ENCODE results near the gene RHBDF1. TPM values are rescaled to one million over a fixed set of nuclear protein-coding genes. Genes with fewer than 3 reads are reported as not detected.

The RHBDF1 gene
- under 1 TPM in 1 of 2 experiments, not detected in 1; 0.36 TPM for total RNA-seq

- Mint-ChIP-seq H3K9me3 (no peaks in the 10 kb centered on the region), H3K36me3 (ENCODE audit: low read depth) (no peaks in the 10 kb centered on the region), H3K4me3 (peak within 1 kb of the TSS; percentile 51), H3K4me1 (ENCODE audit: low read depth) (peaks cover 12% of the 10 kb centered on the region), H3K27me3 (ENCODE audit: low read depth) (peaks cover 26% of the 10 kb centered on the region), H3K27ac (no peak within 1 kb of the TSS)
- CTCF ChIA-PET, result interaction anchor here (3.6 kb wide), 1 partner anchor 24 kb away, joined by 19 read pairs; no protein-coding TSS in a partner anchor
- peak; percentile 20 for DNase-seq
- intact Hi-C loops (cut with micrococcal nuclease), result no loop called here
Observed at GRCh38 chr16:72561-73548, at the start of gene RHBDF1. Gene RHBDF1 (minus strand): TSS chr16:72631. CDS start chr16:65015, 7,616 bp downstream.

GRCh38 chr16:120756-121155 lies 48.3 kb upstream of the RHBDF1 start:
- Mint-ChIP-seq H3K27me3 (ENCODE audit: low read depth) (no peaks in the 10 kb centered on the region), H3K4me3 (no peak overlapping the region), H3K4me1 (ENCODE audit: low read depth) (no peaks in the 10 kb centered on the region), H3K36me3 (ENCODE audit: low read depth) (peaks cover 15% of the 10 kb centered on the region), H3K27ac (no peak overlapping the region), H3K9me3 (no peaks in the 10 kb centered on the region)
- CTCF ChIA-PET, result interaction anchor here (0.6 kb wide), 1 partner anchor 41 kb away, joined by 3 read pairs; no protein-coding TSS in a partner anchor
- intact Hi-C loops (cut with micrococcal nuclease), result no loop called here
- DNase-seq, result no peak

GRCh38 chr16:119835-120491 lies 47.5 kb upstream of the RHBDF1 start:
- H3K36me3 Mint-ChIP-seq (ENCODE audit: low read depth), result peaks cover 17% of the 10 kb centered on the region
- no peak overlapping the region for H3K4me3 Mint-ChIP-seq
- no peaks in the 10 kb centered on the region for H3K27me3 Mint-ChIP-seq (ENCODE audit: low read depth)
- H3K4me1 Mint-ChIP-seq (ENCODE audit: low read depth), result no peaks in the 10 kb centered on the region
- DNase-seq, result no peak
- intact Hi-C loops (cut with micrococcal nuclease), result no loop called here
- CTCF ChIA-PET, result interaction anchor here (0.5 kb wide), 1 partner anchor 367 kb away, joined by 3 read pairs; no protein-coding TSS in a partner anchor
- H3K27ac Mint-ChIP-seq, result no peak overlapping the region
- no peaks in the 10 kb centered on the region for H3K9me3 Mint-ChIP-seq

- Mint-ChIP-seq H3K27ac (no peak overlapping the region), H3K36me3 (ENCODE audit: low read depth) (peaks cover 17% of the 10 kb centered on the region), H3K4me1 (ENCODE audit: low read depth) (no peaks in the 10 kb centered on the region), H3K4me3 (no peak overlapping the region), H3K9me3 (no peaks in the 10 kb centered on the region), H3K27me3 (ENCODE audit: low read depth) (no peaks in the 10 kb centered on the region)
- CTCF ChIA-PET, result interaction anchor here (0.5 to 4.4 kb wide), 4 partner anchors 11 to 368 kb away, joined by 3 to 17 read pairs (median 9); no protein-coding TSS in a partner anchor
- intact Hi-C loops (cut with micrococcal nuclease), result no loop called here
- no peak for DNase-seq
Observed at GRCh38 chr16:119295-119694, 46.9 kb upstream of the RHBDF1 start.

- intact Hi-C loops (cut with micrococcal nuclease), result no loop called here
- no peaks in the 10 kb centered on the region for H3K9me3 Mint-ChIP-seq
- no peaks in the 10 kb centered on the region for H3K27me3 Mint-ChIP-seq (ENCODE audit: low read depth)
- DNase-seq, result no peak
- CTCF ChIA-PET, result interaction anchor here (0.5 to 4.4 kb wide), 7 partner anchors 10 to 625 kb away, joined by 3 to 17 read pairs (median 15); no protein-coding TSS in a partner anchor
- no peak overlapping the region for H3K27ac Mint-ChIP-seq
- H3K4me3 Mint-ChIP-seq, result no peak overlapping the region
- H3K36me3 Mint-ChIP-seq (ENCODE audit: low read depth), result peaks cover 18% of the 10 kb centered on the region
- peaks cover under 1% of the 10 kb centered on the region for H3K4me1 Mint-ChIP-seq (ENCODE audit: low read depth)
Observed at GRCh38 chr16:118857-119256, 46.4 kb upstream of the RHBDF1 start.

GRCh38 chr16:117379-118365 lies 45.2 kb upstream of the RHBDF1 start:
- no peaks in the 10 kb centered on the region for H3K27me3 Mint-ChIP-seq (ENCODE audit: low read depth)
- DNase-seq, result peak; percentile 58
- no peak overlapping the region for H3K4me3 Mint-ChIP-seq
- H3K4me1 Mint-ChIP-seq (ENCODE audit: low read depth), result peaks cover 6% of the 10 kb centered on the region
- no peaks in the 10 kb centered on the region for H3K9me3 Mint-ChIP-seq
- CTCF ChIA-PET, result interaction anchor here (0.6 to 4.4 kb wide), 18 partner anchors 11 to 331 kb away, joined by 3 to 17 read pairs (median 3); no protein-coding TSS in a partner anchor
- peaks cover 15% of the 10 kb centered on the region for H3K36me3 Mint-ChIP-seq (ENCODE audit: low read depth)
- intact Hi-C loops (cut with micrococcal nuclease), result loop anchor here (1.0 kb wide), 1 partner anchor 64 kb away; no protein-coding TSS in a partner anchor
- H3K27ac Mint-ChIP-seq, result no peak overlapping the region

GRCh38 chr16:116015-116414 lies 43.6 kb upstream of the RHBDF1 start:
- Mint-ChIP-seq H3K9me3 (no peaks in the 10 kb centered on the region), H3K27ac (no peak overlapping the region), H3K4me3 (no peak overlapping the region), H3K4me1 (ENCODE audit: low read depth) (peaks cover 6% of the 10 kb centered on the region), H3K27me3 (ENCODE audit: low read depth) (no peaks in the 10 kb centered on the region), H3K36me3 (ENCODE audit: low read depth) (peaks cover 24% of the 10 kb centered on the region)
- no peak for DNase-seq
- CTCF ChIA-PET, result interaction anchor here (0.8 to 4.4 kb wide), 4 partner anchors 17 to 246 kb away, joined by 3 to 17 read pairs (median 9); no protein-coding TSS in a partner anchor
- intact Hi-C loops (cut with micrococcal nuclease), result no loop called here

GRCh38 chr16:114327-114726 lies 41.9 kb upstream of the RHBDF1 start:
- H3K36me3 Mint-ChIP-seq (ENCODE audit: low read depth), result peaks cover 25% of the 10 kb centered on the region
- H3K27ac Mint-ChIP-seq, result no peak overlapping the region
- H3K9me3 Mint-ChIP-seq, result no peaks in the 10 kb centered on the region
- H3K4me1 Mint-ChIP-seq (ENCODE audit: low read depth), result peaks cover 6% of the 10 kb centered on the region
- intact Hi-C loops (cut with micrococcal nuclease), result no loop called here
- no peaks in the 10 kb centered on the region for H3K27me3 Mint-ChIP-seq (ENCODE audit: low read depth)
- H3K4me3 Mint-ChIP-seq, result no peak overlapping the region
- CTCF ChIA-PET, result interaction anchor here (0.7 kb wide), 1 partner anchor 66 kb away, joined by 3 read pairs; the partner anchor contains the start of gene HBQ1
- no peak for DNase-seq

- Mint-ChIP-seq H3K27me3 (ENCODE audit: low read depth) (no peaks in the 10 kb centered on the region), H3K27ac (no peak overlapping the region), H3K36me3 (ENCODE audit: low read depth) (peaks cover 23% of the 10 kb centered on the region), H3K4me1 (ENCODE audit: low read depth) (peaks cover 6% of the 10 kb centered on the region), H3K9me3 (no peaks in the 10 kb centered on the region), H3K4me3 (no peak overlapping the region)
- intact Hi-C loops (cut with micrococcal nuclease), result no loop called here
- no peak for DNase-seq
- CTCF ChIA-PET, result interaction anchor here (1.9 to 2.9 kb wide), 2 partner anchors 15 to 70 kb away, joined by 10 read pairs; no protein-coding TSS in a partner anchor
Observed at GRCh38 chr16:112153-112840, 39.9 kb upstream of the RHBDF1 start.

GRCh38 chr16:106623-107324 lies 34.3 kb upstream of the RHBDF1 start:
- intact Hi-C loops (cut with micrococcal nuclease), result loop anchor here (1.0 kb wide), 2 partner anchors 75 to 256 kb away; no protein-coding TSS in a partner anchor
- Mint-ChIP-seq H3K9me3 (no peaks in the 10 kb centered on the region), H3K4me3 (no peak overlapping the region)

More at GRCh38 chr16:106623-107324, 34.3 kb upstream of the RHBDF1 start:
- Mint-ChIP-seq H3K27ac (no peak overlapping the region), H3K36me3 (ENCODE audit: low read depth) (peaks cover 18% of the 10 kb centered on the region), H3K4me1 (ENCODE audit: low read depth) (no peaks in the 10 kb centered on the region), H3K27me3 (ENCODE audit: low read depth) (no peaks in the 10 kb centered on the region)
- CTCF ChIA-PET, result interaction anchor here (0.6 to 2.6 kb wide), 34 partner anchors 10 to 529 kb away, joined by 3 to 23 read pairs (median 3); partner anchors contain the start of genes AXIN1, METTL26 and NPRL3
- peak; percentile 60 for DNase-seq
